Muscle of arm (tissue), 12 donors: ENCODE results near the gene ADCK1. TPM values are rescaled to one million over a fixed set of nuclear protein-coding genes. Genes with fewer than 3 reads are reported as not detected.
"Not testable (repeated sequence)": the region's sequence is repeated elsewhere in the genome, so short reads cannot be mapped to it uniquely, and the experiment has no call there.

Source experiments
- DNase-seq: peaks from one replicate; pipeline ENCODE4 v3.0.0-alpha.2; 2013
- polyA plus RNA-seq, 12 donors: library from polyadenylated mRNA; unstranded; fragments of 120-200 nt; gene quantifications; one replicate each; pipeline ENCODE4 v1.2.1, GENCODE V29; 2013; ENCODE audit not compliant: insufficient read length in 12 of 12

ADCK1 gene
- polyA plus RNA-seq, 12 donors, result 4.1 to 10.8 (median 5.9) TPM; not detected in 2

DNA sequence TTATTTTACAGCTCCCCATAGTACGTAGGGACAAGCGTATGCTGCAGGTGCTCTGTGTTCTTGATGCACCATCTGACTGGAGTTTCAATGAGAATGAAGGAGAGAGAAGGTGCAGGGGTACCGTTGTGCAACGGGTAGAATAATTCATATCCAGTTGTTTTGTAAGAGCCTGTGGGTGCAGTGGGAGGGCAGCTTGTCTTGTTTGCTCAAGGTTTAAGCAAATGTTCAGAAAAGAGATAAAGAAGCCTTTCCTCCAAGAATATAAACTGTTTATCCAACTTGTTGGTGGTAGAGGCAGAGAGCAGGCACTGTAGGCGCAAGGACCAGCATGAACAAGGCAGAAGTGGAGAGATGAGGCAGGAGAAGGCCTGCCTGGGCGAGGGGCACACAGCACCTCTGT lies 64.2 kb downstream of the ADCK1 start:
- no peak for DNase-seq

DNA sequence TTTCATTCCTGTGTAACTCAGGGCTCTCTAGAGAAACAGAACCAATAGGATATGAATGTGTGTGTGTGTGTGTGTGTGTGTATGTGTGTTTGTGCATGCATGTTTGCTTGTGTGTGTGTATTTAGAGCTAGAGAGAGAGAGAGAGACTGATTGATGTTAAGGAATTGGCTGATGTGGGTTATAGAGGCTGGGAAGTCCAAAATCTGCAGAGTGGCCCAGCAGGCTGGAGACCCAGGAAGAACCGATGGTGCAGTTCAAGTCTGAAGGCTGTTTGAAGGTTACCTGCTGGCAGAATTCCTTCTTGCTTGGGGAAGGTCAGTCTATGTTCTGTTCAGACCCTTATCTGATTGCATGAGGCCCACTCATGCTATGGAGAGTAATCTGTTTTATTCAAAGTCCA lies 64.7 kb downstream of the ADCK1 start:
- DNase-seq, result no peak

- no peak for DNase-seq
Measured at GRCh38 chr14:77865455-77865854, 65.5 kb downstream of the ADCK1 start.

GRCh38 chr14:77866932-77867331 lies 67.0 kb downstream of the ADCK1 start:
- DNase-seq, result no peak

DNA sequence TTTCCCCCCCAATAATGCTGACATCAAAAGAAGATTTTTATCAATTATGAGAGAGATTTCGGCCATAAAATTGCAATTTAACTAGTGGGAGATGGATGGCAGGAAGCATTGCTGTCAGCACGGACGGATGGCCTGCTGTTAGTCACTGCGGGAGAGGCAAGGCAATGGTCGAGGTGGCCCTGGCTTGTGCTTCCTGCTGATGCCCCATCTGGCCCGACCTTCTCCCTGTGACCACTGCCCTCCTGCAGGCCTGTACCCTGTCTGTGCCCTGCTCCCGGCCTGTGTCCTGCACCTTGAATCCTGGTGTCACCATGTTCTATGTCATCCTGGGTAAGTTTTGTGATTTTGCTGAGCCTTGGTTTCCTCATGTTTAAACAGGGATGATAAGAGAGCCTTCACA lies 67.6 kb downstream of the ADCK1 start:
- no peak for DNase-seq

GRCh38 chr14:77868552-77869285 lies 68.8 kb downstream of the ADCK1 start:
- no peak for DNase-seq

- DNase-seq, result no peak
Measured at GRCh38 chr14:77869340-77869739, 69.4 kb downstream of the ADCK1 start.

GRCh38 chr14:77870646-77871045 lies 70.7 kb downstream of the ADCK1 start:
- DNase-seq, result no peak

DNA sequence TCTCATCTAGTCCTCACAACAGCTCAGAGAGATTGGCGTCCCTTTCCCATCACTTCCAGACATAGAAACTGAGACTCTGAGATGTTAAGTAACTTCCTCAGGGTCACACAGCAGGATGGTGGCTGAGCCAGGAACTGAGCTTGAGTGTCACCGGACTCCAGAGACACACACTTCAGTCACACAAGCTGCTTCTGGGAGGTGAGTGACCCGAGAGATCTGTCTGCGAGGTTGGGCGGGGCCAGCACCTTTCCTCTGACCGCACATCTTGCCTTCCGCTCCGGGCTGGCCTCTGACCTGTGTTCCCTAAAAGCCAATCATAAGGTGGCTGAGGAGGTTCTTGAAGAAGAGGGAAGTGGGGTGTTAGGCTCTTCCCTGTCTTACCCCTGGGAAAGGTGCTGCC lies 72.2 kb downstream of the ADCK1 start:
- no peak for DNase-seq

DNA sequence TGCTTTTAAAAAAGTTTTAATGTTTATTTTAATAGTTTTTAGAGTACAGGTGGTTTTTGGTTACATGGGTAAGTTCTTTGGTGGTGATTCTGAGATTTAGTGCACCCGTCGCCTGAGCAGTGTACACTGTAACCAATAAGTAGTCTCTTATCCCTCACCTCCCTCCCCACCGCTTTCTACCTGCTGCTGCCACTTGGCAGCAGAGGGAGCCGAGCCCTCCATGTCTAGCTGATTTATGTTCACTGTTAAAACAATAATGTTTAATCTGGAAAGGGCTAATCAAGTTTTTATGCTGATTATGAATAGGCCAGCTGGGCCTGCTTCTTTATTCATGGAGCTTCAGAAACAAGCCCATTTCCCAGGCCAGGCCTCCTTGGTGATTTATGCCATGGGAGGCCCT lies 73.1 kb downstream of the ADCK1 start:
- DNase-seq, result no peak

- no peak for DNase-seq
Measured at GRCh38 chr14:77878783-77879182, 78.9 kb downstream of the ADCK1 start.

GRCh38 chr14:77880056-77880455 lies 80.1 kb downstream of the ADCK1 start:
- DNase-seq, result no peak

DNA sequence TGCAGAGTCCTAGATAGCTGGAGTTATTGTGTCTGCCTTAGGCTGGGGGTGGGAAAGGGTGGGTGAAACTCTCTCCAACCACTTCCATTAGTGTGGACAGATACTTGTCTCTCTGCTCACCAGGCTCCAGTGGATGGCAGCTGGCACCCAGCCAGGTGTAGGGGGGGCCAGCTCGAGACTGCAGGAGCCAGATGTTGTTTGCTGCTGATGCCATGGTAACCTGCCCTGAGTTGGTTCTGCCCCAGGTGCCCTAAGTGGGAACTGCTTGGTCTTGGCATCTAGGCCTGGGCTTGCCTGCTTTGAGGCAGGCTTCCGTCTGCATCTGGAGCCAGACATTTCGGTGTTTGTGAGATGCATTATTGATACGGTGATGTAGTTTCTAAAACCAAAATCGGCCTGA lies 82.2 kb downstream of the ADCK1 start:
- DNase-seq, result no peak

GRCh38 chr14:77882636-77883035 lies 82.7 kb downstream of the ADCK1 start:
- DNase-seq, result no peak

DNA sequence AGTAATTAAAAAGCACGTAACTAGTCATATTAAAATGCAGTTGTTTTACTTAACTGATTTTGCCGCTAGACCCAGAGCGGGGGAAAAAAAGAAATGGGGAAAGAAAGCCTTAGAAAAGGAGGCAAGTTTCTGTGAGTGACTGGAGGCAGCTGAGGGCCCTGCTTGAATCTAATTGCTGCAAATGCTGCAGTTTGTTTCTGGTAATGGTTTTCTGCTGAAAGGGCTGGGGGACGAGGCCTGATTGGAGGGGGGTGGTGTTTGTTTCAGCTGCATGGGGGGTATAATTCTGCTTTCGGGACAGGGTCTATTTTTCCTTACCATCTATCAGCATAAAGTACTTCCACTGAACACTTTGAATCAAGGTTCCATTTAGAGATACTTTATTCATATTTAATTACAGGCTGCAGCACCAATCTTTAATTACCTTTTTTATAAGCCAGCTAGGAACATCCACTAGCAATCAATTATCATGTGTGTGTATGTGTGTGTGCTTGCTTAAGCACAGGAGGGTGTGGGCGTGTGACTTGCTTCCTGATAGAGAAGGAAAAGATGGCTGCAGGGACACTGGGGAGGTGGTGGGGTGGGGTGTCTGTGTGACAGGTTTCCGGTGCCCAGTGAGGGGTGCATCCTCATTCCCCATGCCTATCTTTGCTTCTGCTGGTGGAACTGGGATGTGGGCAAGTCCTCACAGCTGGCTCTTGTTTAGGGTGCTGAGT lies 83.4 kb downstream of the ADCK1 start:
- DNase-seq, result no peak

DNA sequence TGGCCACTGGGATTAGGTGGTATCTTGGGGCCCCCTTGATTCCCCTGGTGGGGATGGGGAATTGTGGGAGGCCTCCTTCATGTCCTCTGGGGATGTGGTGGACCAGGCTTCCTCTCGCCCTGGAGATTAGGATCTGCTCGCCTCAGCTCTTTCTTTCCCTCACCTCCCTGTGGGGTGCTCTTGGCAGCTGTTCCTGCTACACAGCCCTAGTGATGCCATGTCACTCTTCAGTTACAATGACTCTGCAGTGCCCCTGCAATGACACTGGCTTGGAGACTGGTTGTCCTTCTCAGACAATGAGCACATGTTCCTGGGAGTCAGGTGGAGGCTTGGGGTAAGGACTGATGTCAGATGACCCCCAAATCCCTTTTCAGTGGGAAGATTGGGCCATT lies 83.9 kb downstream of the ADCK1 start:
- no peak for DNase-seq

DNA sequence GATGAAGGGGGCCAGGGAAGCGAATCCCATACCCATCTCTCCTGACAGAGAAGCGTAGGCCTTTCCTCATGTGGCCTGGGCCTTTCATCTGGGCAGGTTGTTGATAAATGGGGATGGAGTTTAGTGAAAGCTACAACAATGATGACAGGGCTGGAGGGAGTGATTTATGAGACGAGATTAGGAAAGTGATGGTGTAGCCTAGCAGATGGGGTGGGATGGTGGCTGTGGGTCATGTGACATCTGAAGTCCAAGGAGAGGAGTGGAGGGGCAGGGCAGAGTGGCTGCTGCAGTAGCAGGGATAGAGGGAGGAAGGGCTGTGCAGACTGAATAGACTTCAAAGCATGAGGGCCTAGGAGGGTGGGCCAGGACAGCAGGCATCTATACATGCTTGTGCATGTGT lies 85.5 kb downstream of the ADCK1 start:
- no peak for DNase-seq

- DNase-seq, result no peak
Measured at GRCh38 chr14:77886010-77886409, 86.1 kb downstream of the ADCK1 start.

GRCh38 chr14:77888903-77889302 lies 89.0 kb downstream of the ADCK1 start:
- not testable (repeated sequence) for DNase-seq

- DNase-seq, result no peak
Measured at GRCh38 chr14:77889971-77890442, 90.1 kb downstream of the ADCK1 start.

- DNase-seq, result no peak
Measured at GRCh38 chr14:77890873-77891272, 91.0 kb downstream of the ADCK1 start.

DNA sequence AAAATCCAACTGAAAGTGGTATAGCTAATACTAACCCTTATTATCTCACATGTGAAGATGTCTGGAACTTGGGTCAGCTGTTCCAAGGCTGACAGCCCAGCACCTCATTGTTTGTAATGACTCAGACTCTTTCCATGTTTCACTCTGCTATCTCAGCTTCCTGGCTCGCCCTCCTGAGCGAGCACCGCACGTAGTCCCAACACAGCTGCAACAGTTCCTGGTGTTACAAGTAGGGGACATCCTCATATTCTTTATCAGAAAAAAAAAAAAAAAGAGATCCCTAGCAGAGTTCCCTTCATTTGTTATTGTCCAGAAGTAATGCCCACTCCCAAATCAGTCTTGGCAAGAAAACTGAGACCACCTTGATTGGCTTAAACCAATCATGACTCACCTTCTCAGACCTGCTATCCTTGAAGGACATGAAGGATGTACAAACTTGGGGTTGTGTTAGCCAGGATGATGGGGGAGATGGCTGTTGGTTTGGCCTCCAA lies 92.5 kb downstream of the ADCK1 start:
- no peak for DNase-seq

GRCh38 chr14:77892890-77893484 lies 93.1 kb downstream of the ADCK1 start:
- no peak for DNase-seq
